Ishikawa (cell line): ENCODE results near the gene C16orf78.

Experiments
- CEBPB ChIP-seq: IDR thresholded peaks from 2 replicates; pipeline ENCODE4 v1.6.1; 2012
- CREB1 ChIP-seq: IDR thresholded peaks from 2 replicates; pipeline ENCODE4 v1.6.1; 2012; ENCODE audit warnings: low read depth
- EGR1 ChIP-seq: IDR thresholded peaks from 2 replicates; pipeline ENCODE4 v1.6.1; 2012
- EP300 ChIP-seq: IDR thresholded peaks from 2 replicates; pipeline ENCODE4 v1.6.1; 2012; ENCODE audit warnings: borderline replicate concordance
- FOXM1 ChIP-seq: IDR thresholded peaks from 2 replicates; pipeline ENCODE4 v1.6.1; 2012; ENCODE audit warnings: low read depth, borderline replicate concordance
- MAX ChIP-seq: IDR thresholded peaks from 2 replicates; pipeline ENCODE4 v1.6.1; 2012
- NFIC ChIP-seq: IDR thresholded peaks from 2 replicates; pipeline ENCODE4 v1.6.1; 2012
- RAD21 ChIP-seq: IDR thresholded peaks from 2 replicates; pipeline ENCODE4 v1.6.1; 2012; ENCODE audit warnings: low read depth
- REST ChIP-seq: IDR thresholded peaks from 2 replicates; pipeline ENCODE4 v1.6.1; 2012; ENCODE audit warnings: low read depth, mild to moderate bottlenecking
- TAF1 ChIP-seq: IDR thresholded peaks from 2 replicates; pipeline ENCODE4 v1.6.1; 2012; ENCODE audit warnings: low read depth, mild to moderate bottlenecking
- TCF12 ChIP-seq: IDR thresholded peaks from 2 replicates; pipeline ENCODE4 v1.6.1; 2012; ENCODE audit warnings: low read depth
- TEAD4 ChIP-seq: IDR thresholded peaks from 2 replicates; pipeline ENCODE4 v1.6.1; 2012
- USF1 ChIP-seq: IDR thresholded peaks from 2 replicates; pipeline ENCODE4 v1.6.1; 2012
- YY1 ChIP-seq: IDR thresholded peaks from 2 replicates; pipeline ENCODE4 v1.6.1; 2012; ENCODE audit warnings: low read depth
- ZBTB7A ChIP-seq: IDR thresholded peaks from 2 replicates; pipeline ENCODE4 v1.6.1; 2012; ENCODE audit warnings: low read depth

Gene C16orf78

GRCh38 chr16:49377196-49377755, 3.7 kb downstream of the C16orf78 start:
- no peak for TF ChIP-seq CREB1
- no peak for TF ChIP-seq REST
- no peak for TF ChIP-seq CEBPB
- no peak for TF ChIP-seq EP300
- no peak for TF ChIP-seq TEAD4
- no peak for TF ChIP-seq EGR1
- no peak for TF ChIP-seq RAD21
- no peak for TF ChIP-seq NFIC

GRCh38 chr16:49378238-49378637, 4.6 kb downstream of the C16orf78 start:
- TF ChIP-seq EP300 (no peak), EGR1 (no peak), MAX (no peak), CEBPB (no peak)

- no peak for TF ChIP-seq CREB1
These were observed 5.2 kb downstream of the C16orf78 start for GRCh38 chr16:49378816-49379215.

- TF ChIP-seq RAD21 (peak; percentile 33), NFIC (no peak)
These were observed 9.3 kb downstream of the C16orf78 start for GRCh38 chr16:49382916-49383315.

- no peak for TF ChIP-seq FOXM1
- TF ChIP-seq EGR1: no peak
- TF ChIP-seq USF1: no peak
- no peak for TF ChIP-seq CREB1
- no peak for TF ChIP-seq REST
- TF ChIP-seq RAD21: no peak
These were observed 21.4 kb downstream of the C16orf78 start for GRCh38 chr16:49395021-49395420.

- TF ChIP-seq MAX (no peak), CREB1 (no peak), RAD21 (no peak), CEBPB (no peak), EP300 (no peak), TAF1 (no peak), REST (no peak), TEAD4 (no peak), EGR1 (no peak), YY1 (no peak), ZBTB7A (no peak), TCF12 (no peak), NFIC (no peak), USF1 (no peak), FOXM1 (no peak)
These were observed 22.7 kb downstream of the C16orf78 start for GRCh38 chr16:49396206-49396720.
